ENCODE results near the gene SPOUT1. TPM values are rescaled to one million over a fixed set of nuclear protein-coding genes. Genes with fewer than 3 reads are reported as not detected.

SPOUT1 gene
- total and polyA plus RNA-seq, 2 of the 13 experiments (the other 11 are each of a cell fraction or from before 2014, with no cell fraction given): 39.0 to 45.8 TPM

GRCh38 chr9:128829477-128830251, at the start of gene SPOUT1 (continued):
- TF ChIP-seq ZNF350 (CRISPR knock-in tag; IDR thresholded peaks at IDR 0.05; ENCODE audit: borderline replicate concordance, low read depth) (no peak; the same call in none of the 2 replicates), ZNF510 (CRISPR knock-in tag; IDR thresholded peaks at IDR 0.05; ENCODE audit: low read depth) (0 out of 2 replicates have a peak, but pooled peaks have one; percentile 76), FOSL1 (CRISPR knock-in tag; IDR thresholded peaks at IDR 0.05; ENCODE audit: borderline replicate concordance) (peak; percentile 35; the same call in 1 of the 2 replicates), ZNF24 (IDR thresholded peaks at IDR 0.05) (no peak), ZKSCAN8 (CRISPR knock-in tag; IDR thresholded peaks at IDR 0.05; ENCODE audit: borderline replicate concordance) (0 out of 2 replicates have a peak, but pooled peaks have one; percentile 54), U2AF2 (IDR thresholded peaks at IDR 0.05; ENCODE audit: low read depth, low read length) (no peak), ZNF382 (CRISPR knock-in tag; IDR thresholded peaks at IDR 0.05; ENCODE audit: borderline replicate concordance) (no peak), ZSCAN22 (CRISPR knock-in tag; IDR thresholded peaks at IDR 0.05) (0 out of 2 replicates have a peak, but pooled peaks have one; percentile 68), RBM22 (optimal IDR thresholded peaks at IDR 0.05; ENCODE audit: low read length) (no peak), ZZZ3 (CRISPR knock-in tag; IDR thresholded peaks at IDR 0.05; ENCODE audit: borderline replicate concordance) (0 out of 2 replicates have a peak, but pooled peaks have one; percentile 32), EED (CRISPR knock-in tag; IDR thresholded peaks at IDR 0.05) (no peak), ARHGAP35 (CRISPR knock-in tag; IDR thresholded peaks at IDR 0.05; ENCODE audit: borderline replicate concordance) (peak; percentile 88; the same call in 1 of the 2 replicates), FOXC1 (CRISPR knock-in tag; IDR thresholded peaks at IDR 0.05; ENCODE audit: borderline replicate concordance) (peak; percentile 47; the same call in 1 of the 2 replicates), NBN (conservative IDR thresholded peaks at IDR 0.05) (no peak), ZNF703 (CRISPR knock-in tag; IDR thresholded peaks at IDR 0.05; ENCODE audit: borderline replicate concordance) (0 out of 2 replicates have a peak, but pooled peaks have one; percentile 5), MTA1 (CRISPR knock-in tag; IDR thresholded peaks at IDR 0.05; ENCODE audit: borderline replicate concordance) (peak; percentile 18; the same call in 1 of the 2 replicates), ZKSCAN5 (CRISPR knock-in tag; IDR thresholded peaks at IDR 0.05) (no peak), MNT (IDR thresholded peaks at IDR 0.05) (peak; percentile 41), PLSCR1 (CRISPR knock-in tag; IDR thresholded peaks at IDR 0.05; ENCODE audit: borderline replicate concordance) (no peak), TEAD2 (CRISPR knock-in tag; IDR thresholded peaks at IDR 0.05) (no peak), SATB2 (CRISPR knock-in tag; IDR thresholded peaks at IDR 0.05) (peak; percentile 56; the same call in 1 of the 2 replicates), ZNF749 (CRISPR knock-in tag; IDR thresholded peaks at IDR 0.05; ENCODE audit: borderline replicate concordance) (no peak), BORCS8-MEF2B (CRISPR knock-in tag; IDR thresholded peaks at IDR 0.05) (no peak), ELF4 (CRISPR knock-in tag; IDR thresholded peaks at IDR 0.05; ENCODE audit: borderline replicate concordance) (no peak), POLR2AphosphoS2 (IDR thresholded peaks at IDR 0.05; ENCODE audit: low read depth, low read length) (no peak), SP1 (IDR thresholded peaks at IDR 0.05) (no peak), SP1 (CRISPR knock-in tag; IDR thresholded peaks at IDR 0.05) (peak; percentile 95), TFDP2 (CRISPR knock-in tag; IDR thresholded peaks at IDR 0.05) (peak; percentile 87)
